Stimulated activated CD8-positive, alpha-beta memory T cell treated with anti-CD3 and anti-CD28 coated beads, Interleukin-15, amount 100 ng/mL, for 4 hours (primary cell): ENCODE measurements around the gene AARS1.
"Not testable (repeated sequence)": the region's sequence is repeated elsewhere in the genome, so short reads cannot be mapped to it uniquely, and the experiment has no call there.

ENCODE experiments used
- DNase-seq, 2 donors: peaks; one replicate each; pipeline ENCODE4 v3.0.0-alpha.2; 2020; ENCODE audit warnings: low read depth in 2 of 2

The AARS1 gene

DNA sequence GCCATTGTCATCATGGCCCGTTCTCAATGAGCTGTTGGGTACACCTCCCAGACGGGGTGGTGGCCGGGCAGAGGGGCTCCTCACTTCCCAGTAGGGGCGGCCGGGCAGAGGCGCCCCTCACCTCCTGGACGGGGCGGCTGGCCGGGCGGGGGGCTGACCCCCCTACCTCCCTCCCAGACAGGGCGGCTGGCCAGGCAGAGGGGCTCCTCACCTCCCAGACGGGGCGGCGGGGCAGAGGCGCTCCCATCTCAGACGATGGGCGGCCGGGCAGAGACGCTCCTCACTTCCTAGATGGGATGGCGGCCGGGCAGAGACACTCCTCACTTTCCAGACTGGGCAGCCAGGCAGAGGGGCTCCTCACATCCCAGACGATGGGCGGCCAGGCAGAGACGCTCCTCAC is 64.7 kb downstream of the AARS1 start:
- not testable (repeated sequence) for DNase-seq

DNA sequence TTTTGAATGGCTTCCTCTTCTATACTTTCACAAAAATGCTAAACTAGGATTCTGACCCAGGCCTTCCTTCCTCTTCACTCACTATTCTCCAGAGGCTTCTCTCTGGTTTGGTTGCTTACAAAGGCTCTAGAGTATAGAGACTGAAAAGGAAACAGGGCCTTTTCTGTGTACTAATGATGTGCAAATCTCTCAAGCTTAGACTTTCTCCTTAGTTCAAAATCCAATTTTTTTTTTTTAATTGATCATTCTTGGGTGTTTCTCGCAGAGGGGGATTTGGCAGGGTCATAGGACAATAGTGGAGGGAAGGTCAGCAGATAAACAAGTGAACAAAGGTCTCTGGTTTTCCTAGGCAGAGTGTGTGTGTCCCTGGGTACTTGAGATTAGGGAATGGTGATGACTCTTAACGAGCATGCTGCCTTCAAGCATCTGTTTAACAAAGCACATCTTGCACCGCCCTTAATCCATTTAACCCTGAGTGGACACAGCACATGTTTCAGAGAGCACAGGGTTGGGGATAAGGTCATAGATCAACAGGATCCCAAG is 65.3 kb downstream of the AARS1 start:
- not testable (repeated sequence) for DNase-seq

DNA sequence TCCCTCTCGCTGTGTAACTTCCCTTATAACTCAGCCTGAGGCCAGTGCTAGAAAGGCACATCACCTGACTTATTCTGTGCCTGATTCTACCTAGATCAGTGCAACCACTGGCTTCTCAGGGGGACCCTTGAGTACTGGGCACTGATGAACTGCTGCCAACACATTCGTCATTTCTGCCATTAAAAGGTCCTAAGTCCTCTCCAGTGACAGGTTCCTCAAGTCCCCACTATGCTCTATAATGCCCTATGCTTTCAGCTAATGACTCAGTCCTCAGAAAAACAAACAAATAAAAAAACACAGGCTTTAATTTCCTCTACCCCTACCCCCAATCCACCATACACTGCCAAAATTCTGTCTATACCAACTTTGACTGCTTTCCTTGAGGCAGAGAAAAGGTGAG is 66.1 kb downstream of the AARS1 start:
- DNase-seq, result not testable (repeated sequence)

DNA sequence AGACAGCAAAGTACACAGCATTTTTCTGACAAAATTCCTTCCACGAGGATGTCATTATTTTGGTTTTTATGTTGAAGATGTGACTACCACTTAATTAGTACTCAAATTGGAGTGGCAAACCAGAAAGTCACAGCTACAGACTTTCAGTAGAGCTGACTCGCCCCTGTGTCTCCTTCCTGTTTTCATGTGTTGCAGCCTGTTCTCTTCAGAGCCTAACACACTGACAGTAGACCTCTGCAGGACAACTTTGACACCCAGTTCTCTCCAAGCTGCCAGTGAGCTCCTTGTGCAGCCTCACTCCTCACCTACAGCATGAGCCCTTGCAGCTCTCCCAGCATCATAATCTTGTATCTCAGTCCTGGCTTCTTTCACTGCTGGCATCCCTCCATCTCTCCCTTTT is 66.7 kb downstream of the AARS1 start:
- not testable (repeated sequence) for DNase-seq

DNA sequence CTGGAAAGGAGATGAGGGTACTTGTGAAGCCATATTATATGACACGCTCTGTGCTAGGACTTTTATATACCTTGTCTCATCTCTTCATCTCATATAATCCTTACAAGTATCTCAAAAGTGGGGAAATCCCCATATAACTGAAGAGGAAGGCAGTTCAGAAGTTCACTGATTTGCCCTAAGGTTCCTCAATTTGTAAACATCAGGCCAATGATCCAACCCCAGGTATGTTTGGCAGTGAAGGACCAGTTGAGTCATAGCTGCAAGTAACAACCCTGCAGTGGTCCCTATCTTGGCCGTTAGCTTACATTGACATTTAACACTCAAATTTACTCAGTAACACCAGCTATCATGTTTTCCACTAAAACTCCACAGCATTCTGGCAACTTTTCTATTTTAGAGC is 70.7 kb downstream of the AARS1 start:
- not testable (repeated sequence) for DNase-seq

DNA sequence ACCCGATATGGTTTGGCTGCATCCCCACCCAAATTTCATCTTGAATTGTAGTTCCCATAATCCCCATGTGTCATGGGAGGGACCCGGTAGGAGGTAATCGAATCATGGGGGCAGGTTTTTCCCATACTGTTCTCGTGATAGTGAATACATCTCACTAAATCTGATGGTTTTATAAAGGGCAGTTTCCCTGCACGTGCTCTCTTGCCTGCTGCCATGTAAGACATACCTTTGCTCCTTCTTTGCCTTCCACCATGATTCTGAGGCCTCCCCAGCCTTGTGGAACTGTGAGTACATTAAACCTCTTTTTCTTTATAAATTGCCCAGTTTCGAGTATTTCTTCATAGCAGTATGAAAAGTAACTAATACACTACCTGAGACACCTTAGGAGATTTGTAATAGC is 82.9 kb downstream of the AARS1 start:
- DNase-seq, result not testable (repeated sequence)

DNA sequence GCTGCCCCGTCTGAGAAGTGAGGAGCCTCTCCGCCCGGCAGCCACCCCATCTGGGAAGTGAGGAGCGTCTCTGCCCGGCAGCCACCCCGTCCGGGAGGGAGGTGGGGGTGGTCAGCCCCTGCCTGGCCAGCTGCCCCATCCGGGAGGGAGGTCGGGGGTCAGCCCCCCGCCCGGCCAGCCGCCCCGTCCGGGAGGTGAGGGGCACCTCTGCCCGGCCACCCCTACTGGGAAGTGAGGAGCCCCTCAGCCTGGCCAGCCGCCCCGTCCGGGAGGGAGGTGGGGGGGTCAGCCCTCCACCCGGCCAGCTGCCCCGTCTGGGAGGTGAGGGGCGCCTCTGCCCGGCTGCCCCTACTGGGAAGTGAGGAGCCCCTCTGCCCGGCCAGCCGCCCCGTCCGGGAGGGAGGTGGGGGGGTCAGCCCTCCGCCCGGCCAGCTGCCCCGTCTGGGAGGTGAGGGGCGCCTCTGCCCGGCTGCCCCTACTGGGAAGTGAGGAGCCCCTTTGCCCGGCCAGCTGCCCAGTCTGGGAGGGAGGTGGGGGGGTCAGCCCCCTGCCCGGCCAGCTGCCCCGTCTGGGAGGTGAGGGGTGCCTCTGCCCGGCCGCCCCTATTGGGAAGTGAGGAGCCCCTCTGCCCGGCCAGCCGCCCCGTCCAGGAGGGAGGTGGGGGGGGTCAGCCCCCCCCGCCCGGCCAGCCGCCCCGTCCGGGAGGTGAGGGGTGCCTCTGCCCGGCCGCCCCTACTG is 84.5 kb downstream of the AARS1 start:
- not testable (repeated sequence) for DNase-seq

DNA sequence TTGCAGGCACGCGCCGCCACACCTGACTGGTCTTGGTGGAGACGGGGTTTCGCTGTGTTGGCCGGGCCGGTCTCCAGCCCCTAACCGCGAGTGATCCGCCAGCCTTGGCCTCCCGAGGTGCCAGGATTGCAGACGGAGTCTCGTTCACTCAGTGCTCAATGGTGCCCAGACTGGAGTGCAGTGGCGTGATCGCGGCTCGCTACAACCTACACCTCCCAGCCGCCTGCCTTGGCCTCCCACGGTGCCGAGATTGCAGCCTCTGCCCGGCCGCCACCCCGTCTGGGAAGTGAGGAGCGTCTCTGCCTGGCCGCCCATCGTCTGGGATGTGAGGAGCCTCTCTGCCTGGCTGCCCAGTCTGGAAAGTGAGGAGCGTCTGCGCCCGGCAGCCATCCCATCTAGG is 85.3 kb downstream of the AARS1 start:
- DNase-seq, result not testable (repeated sequence)

DNA sequence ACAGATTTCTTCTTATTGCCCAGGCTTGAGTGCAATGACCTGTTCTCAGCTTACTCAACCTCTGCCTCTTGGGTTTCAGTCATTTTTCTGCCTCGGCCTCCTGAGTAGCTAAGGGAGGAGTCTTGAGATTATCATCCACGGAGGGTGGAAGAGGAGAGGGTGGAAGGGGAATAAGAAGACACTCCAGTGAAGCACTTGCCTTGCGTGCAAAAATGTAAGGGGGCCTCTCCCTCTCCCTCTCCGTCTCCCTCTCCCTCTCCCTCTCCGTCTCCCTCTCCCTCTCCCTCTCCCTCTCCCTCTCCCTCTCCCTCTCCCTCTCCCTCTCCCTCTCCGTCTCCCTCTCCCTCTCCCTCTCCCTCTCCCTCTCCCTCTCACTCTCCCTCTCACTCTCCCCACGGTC is 85.8 kb downstream of the AARS1 start:
- DNase-seq, result not testable (repeated sequence)
